ENCODE results near the gene CEP350.
"Not testable (repeated sequence)": the region's sequence is repeated elsewhere in the genome, so short reads cannot be mapped to it uniquely, and the experiment has no call there.

Gene CEP350

DNA sequence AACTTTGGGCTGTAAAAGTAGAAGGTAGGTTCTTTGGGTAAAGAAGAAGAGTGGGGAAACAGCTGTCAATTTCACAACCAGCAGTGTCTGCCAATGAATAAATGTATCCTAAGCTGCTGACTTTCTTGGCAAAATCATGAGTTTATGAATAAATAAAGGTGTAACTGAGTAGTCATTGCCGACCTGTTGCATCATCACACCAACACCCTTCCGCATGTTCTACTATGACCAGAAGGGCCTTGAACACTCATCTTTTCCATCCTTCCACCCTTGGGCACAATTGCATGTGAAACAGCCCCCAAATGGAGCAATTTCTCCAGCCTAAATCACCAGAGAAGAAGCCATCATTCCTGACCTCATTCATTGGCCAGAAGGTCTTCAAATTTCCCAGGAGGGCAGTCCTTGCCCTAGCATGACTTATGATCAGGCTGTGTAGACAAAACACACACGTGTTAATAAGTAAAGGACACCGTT, 168.9 kb downstream of the CEP350 start:
- DNase-seq, result no peak

DNA sequence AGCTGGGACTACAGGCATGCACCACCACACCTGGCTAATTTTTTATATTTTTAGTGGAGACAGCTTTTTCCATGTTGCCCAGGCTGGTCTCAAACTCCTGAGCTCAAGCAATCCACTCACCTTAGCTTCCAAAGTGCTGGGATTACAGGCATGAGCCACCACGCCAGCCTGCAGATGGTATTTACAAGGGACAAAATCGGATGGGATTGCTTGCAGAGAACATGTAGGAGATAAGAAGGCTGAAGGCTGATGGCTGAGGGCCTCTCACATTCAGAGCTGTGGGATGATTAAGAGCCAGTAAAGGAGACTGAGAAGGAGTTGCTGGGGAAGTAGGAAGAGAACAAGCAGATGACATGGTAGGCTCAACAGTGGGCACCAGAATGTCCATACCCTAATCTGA, 176.0 kb downstream of the CEP350 start:
- DNase-seq, result no peak

DNA sequence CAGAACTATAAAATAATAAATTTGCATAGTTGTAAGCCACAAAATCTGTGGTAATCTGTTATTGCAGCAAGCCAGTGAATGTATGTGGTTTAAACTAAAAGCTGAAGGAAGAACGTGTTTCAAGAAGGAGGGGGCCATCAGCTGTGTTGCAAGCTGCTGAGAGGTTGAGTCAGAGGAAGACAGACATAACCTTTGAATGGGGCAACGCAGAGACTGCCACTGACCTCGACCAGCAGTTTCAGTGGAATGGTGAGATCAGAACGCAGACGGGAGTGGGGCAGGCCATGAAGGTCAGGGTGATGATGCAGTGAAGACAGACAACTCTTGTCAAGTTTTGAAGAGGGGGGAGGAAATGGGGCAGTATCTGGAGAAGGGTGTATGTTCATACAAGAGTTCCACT, 176.9 kb downstream of the CEP350 start:
- peak; percentile 72 for DNase-seq

DNA sequence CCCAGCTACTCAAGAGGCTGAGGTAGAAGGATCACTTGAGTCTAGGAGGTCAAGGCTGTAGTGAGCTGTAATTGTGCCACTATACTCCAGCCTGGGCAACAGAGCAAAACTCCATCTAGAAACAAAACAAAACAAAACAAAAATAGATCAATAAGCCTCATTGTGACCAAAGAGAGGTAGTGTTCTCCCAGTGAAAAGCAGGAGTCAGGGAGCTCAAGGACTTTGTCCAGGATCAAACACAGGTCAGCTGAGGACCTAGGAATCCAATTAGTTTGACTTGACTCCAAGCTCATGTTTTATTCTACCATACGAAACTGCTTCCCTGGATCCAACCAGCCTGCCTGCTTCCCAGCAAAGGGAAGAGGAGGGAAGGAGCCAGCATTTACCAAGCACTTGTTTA, 178.6 kb downstream of the CEP350 start:
- DNase-seq, result no peak

DNA sequence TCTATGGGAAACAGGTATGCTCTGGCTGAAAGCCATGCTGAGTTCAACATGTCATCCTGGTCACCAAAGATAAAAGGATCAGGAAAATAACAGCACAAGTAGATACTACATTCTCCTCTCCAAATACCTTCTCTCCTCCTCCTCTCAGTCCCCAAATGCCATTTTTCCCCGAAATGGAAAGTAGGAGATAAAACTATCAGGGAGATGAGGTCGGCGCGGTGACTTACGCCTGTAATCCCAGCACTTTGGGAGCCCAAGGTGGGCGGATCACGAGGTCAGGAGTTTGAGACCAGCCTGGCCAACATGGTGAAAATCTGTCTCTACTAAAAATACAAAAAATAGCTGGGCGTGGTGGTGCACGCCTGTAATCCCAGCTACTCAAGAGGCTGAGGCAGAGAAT, 179.1 kb downstream of the CEP350 start:
- not testable (repeated sequence) for DNase-seq

DNA sequence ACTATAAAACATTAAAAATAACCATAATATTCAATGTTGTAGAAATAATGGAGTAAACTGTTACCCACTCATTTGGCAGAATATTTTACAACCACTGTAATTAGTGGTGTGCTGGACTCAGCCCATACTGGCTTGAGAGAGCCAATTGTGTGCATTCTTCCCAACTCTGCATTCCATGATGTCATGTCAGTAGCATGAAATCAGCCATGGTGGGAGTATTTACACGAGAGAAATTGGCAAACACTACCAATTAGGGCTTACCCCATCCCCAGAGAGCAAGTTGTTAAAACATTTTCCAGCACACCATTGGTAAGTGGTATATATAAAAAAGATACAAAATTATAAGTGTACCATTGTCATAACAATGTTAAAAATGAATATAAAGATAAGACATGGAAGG, 180.9 kb downstream of the CEP350 start:
- DNase-seq, result no peak

DNA sequence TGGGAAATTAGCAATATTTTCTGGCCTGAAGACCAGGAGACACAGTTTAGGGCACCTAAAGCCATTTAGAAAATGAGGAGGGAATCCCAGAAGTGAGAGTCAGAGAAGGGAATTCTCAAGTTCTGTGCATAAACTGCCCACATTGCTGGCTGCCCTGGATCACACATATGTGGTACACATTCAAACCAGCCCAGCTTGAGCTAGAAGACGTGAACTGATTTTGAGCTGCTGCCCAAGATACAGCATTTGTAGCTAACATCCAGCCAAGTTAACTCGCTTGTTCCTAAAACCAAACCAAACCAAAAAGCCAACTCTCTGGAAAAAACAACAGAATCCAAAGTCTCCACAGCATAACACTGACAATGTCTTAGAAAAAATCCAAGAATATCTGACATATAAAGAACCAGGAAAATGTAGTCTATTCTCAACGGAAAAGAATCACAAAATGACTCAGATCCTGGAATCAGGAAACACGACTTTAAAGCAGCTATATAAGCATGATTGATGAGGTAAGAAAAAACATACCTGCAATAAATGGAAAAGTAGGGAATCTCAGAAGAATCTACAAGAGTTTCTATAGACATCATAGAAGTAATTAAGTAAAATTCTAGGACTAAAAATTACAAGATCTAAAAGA, 181.8 kb downstream of the CEP350 start:
- DNase-seq, result no peak

DNA sequence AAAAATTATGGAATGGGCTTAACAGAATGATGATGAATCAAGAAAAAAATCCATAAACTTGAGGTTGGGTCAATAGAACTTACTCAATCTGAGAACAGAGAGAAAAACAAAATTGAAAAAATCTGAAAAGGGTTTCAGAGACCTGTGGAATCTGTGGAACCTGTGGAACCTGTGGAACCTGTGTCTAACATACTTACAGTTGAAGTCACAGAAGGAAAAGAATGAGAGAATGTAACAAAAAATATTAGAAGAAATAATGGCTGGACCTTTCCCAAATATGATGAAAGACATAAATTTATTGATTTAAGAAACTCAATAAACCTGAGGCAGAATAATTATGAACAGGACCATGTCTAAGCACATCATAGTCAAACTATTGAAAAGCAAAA, 182.4 kb downstream of the CEP350 start:
- DNase-seq, result no peak

DNA sequence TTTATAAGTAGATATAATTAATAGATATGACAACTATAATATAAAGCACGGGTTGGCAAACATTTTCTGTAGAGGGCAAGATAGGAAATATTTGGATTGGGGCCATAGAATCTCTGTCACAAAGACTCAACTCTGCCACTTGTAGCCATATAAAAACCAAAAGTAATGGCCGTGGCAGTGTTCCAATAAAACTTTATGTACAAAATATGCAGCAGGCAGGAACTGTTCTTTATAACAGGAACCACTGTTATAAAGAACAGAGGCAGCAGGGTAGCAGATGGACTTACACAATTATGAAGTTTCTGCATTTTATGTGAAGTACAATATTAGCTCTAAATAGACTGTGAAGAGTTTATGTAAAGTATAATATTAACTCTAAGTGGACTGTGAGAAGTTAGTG, 183.2 kb downstream of the CEP350 start:
- DNase-seq, result no peak

DNA sequence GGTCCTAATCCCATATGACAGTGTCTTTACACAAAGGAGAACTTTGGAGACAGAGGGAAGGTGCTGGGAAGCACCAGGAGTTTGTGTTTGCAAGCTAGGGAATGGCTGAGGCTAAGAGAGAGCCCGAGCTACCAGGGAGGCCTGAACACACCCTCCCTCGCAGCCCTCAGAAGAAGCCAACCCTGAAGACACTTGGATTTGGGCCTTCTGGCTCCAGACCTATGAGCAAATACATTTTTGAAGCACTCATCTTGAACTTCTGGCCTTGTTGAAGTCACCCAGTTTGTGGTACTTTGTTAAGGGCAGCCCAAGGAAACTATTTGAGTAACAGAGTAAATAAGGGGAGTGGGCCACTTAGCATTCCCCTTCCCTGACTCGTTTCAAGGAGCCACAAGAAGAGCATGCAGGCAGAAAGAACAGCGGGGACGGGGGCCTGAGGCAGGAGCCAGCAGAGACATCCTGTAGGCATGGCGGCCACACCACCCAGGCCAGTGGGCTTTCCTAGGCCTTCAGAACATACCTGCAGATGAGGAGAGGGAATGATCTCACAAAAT, 186.8 kb downstream of the CEP350 start:
- no peak for DNase-seq

DNA sequence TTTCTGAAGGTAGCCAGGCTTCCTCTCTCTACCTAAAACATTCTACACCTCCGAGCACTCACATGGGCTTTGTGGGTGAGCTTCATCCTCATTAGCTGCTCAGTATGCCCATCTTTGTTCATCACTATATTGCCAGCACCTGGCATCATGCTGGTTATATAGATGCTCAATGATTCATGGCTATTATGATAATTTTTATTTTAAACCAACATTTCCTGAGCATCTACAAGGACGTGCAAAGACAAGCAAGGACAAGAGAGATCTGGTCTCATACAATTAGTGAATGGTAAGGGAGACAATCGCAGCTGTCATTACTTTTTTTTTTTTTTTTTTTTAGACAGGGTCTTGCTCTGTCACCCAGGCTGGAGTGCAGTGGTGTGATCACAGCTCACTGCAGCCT, 188.7 kb downstream of the CEP350 start:
- no peak for DNase-seq

DNA sequence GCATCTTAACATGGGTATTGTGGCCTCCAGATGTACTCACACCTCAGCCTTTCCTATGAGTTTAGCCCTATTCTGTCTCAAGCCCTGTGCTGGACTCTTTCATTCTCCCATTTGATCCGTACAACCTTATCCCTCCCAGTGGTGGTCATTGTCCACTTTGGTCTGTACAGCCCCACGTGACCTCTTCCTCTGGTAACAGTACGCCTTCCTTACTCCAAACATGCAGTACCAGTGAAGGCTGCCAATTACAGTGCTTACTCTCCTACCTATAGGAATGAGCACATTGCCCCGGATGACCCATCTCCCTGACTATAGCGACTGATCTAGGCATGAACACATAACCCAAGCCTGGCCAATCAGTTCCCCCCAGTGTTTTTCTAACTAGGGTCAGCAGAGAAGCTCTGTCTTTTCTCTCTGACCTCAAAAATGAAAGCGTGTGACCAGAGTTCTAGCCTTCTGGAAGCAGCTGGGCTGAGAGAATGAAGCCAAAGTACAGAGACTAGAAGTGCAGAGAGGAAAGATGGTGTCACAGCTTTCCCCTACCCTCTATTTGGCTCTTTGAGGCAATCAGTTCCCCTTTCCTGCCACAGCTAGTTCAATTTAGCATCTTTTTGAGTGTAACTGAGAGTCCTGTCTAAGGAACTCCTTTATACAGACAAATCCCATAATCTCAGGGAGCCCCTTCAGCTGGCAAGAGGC, 190.2 kb downstream of the CEP350 start:
- no peak for DNase-seq

DNA sequence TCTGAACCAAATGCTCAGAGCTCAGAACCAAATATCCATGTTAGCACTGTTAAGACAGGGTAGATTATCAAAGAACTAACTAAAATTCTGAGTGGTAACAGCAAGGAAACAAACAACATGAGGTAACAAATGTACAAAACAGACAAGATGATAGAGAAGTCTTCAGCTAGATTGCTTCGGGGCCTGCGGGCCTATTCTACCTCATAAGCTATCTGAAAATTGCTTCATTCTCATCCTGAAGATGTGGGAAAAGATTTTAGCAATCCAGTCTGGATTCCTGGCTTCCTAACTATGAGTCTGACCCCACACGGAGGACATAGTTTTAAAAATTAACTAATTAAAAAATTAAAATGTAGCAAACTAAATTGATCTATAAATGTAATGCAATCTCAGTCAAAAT, 190.8 kb downstream of the CEP350 start:
- no peak for DNase-seq

DNA sequence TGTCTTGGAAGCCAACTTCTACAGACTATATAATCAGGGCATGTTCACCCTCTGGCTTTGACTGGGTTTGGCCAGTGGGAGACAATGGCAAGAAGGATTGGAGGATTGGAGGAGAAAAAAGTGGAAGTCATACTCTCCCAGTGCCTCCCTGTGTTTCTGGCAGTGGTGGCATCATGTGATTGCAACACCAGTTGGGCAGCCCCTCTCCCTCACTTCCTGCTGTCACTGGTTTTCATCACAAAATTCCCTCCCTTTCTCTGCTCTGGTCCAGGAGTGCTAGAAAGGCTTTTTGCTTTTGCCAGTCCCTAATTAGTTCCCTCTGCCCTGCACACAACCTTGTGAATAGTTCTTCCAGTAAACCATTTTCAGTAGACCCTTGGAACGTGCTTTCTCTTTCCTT, 196.4 kb downstream of the CEP350 start:
- DNase-seq, result no peak

DNA sequence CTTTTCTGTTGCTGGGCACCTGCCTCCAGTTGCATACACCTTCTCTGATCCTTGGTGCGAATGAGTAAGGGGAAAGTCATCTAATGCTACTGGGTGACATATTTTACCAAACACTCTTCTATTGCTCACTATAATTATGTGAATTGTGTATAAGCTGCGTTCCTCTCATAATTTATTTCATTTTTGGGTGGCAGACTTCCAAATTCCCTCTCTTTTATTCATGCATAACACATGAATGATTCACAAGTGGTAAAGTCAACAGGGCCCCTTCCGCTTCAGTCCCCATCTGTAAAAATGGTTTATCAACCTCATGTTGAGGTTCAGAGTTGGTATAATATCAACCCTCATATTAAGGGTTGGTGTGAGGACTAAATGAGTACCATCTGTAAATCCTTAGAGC, 196.9 kb downstream of the CEP350 start:
- no peak for DNase-seq

DNA sequence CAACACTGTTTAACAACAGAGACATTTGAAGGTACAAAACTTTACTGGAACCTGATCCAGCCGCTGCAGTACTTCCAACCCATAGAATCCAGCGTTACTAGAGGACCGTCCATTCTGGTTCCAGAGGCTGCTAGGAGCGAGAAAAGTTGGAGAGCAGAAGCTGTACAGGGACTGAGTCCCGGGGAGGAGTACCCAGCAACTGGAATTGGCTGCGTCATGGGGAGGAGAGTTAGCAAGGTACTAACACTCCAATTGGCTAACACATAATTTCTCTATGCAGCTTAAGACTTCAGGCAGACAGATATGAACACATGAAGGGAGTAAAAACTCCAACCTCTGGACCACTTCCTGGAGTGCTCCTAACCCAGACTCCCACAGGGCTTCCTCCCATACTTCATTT, 198.0 kb downstream of the CEP350 start:
- DNase-seq, result no peak

DNA sequence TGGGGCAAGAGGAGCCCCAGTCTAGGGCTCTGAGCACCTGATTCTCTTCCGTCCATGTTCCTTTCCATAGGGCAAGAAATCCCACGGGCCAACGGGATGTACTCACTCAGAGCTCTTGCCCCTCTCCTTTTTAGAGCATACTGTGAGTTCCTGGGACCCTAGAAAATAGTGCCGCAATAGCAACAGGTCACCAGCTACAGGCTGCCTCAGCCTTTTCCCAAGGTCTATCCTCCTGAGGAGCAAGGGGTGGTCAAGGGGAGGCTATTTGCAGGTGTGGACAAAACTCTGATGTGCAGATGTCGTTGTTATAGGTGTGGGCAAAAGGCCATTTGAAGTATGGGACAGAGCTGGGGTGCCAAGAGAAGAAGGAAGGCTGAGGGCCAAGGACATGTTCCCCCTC, 198.4 kb downstream of the CEP350 start:
- DNase-seq, result no peak

DNA sequence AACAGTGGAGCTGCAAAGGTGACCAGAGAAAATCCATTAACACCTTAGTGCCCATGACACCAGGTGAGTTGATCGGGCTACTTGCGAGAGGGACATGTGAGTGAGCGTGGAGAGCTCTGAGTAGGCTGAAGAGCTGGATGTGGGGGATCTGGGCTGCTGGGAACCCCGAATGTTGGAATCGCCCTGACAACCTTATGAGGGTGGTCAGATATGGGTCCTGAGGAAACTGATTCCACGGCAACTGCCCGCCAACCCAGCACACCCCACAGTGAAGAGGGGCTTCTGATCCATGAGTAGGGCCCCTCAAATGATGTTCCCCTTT, 199.4 kb downstream of the CEP350 start:
- no peak for DNase-seq

DNA sequence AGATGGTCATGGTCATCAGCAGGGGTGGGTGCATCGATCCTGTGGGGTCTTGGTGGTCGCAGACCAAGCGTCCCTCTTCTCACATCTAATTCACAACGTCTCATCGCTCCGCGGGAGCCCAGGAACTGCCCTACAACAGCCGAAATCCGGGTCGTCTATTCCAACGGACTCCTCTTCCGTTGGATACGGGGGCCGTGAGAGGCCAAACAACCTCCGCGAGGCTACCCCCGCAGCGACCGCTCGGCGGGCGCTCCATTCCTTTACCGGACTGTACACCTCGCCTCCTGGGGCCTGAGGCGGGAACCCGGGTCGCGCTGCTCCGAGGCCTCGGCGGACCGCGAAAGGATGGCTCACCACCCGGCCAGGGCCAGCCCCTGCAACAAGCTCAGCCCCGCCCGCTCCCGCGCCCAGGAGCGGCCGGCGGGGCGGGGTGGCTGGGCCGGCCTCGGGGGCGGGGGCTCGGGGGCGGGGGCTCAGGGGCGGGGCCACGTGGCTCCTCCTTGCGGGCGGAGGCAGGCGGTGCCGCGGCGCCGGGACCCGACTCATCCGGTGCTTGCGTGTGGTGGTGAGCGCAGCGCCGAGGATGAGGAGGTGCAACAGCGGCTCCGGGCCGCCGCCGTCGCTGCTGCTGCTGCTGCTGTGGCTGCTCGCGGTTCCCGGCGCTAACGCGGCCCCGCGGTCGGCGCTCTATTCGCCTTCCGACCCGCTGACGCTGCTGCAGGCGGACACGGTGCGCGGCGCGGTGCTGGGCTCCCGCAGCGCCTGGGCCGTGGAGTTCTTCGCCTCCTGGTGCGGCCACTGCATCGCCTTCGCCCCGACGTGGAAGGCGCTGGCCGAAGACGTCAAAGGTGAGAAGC, 199.9 kb downstream of the CEP350 start, which contains the start of gene QSOX1:
Gene QSOX1, plus strand, starts transcription at position 545 of the 857 bp plus-strand sequence. Its CDS starts 39 bp downstream, at position 584.
- peak; percentile 90 for DNase-seq

DNA sequence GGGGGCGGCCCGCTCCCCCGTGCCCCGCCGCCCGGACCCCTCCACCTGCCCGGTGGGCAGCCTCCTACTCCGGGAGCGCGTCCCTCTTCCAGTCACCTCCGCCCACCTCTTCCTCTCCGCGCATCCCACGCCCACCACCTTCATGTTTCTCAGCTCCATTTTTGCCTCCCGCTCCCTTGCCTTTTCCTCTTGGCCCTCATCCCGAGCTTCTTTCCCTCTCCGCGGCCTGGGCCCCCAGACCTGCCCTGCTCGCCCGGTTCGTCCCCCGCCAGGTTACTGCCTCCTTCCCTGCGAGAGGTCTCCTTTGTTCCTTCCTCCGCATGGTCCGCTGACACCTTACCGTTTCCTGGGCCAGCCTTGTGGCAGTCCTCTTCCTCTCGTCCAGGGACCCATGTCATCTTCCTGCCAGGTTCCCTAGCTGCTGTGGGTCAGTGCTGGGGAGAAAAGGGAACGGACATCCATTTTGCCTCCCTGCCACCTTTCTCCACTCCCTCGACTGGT, 200.6 kb downstream of the CEP350 start:
- DNase-seq, result no peak

DNA sequence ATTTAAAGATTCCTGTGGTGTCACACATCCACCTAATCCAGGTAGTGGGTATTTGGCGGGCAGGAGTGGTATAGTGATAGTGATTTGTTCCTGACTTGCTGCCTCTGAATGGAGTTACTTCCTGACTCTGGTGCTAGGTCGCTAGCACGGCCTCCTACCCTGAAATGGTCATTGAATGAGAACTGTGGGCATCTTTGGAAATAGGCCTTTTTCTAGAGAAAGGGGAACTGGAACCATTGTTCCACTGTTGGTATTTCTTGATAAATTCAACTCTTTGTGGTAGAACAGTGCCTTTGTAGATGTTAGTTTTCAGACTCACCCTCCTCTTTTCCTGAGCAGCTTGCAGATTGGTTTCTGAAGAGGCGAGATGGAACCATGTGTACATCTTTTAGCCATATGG, 201.6 kb downstream of the CEP350 start:
- peak; percentile 58 for DNase-seq

DNA sequence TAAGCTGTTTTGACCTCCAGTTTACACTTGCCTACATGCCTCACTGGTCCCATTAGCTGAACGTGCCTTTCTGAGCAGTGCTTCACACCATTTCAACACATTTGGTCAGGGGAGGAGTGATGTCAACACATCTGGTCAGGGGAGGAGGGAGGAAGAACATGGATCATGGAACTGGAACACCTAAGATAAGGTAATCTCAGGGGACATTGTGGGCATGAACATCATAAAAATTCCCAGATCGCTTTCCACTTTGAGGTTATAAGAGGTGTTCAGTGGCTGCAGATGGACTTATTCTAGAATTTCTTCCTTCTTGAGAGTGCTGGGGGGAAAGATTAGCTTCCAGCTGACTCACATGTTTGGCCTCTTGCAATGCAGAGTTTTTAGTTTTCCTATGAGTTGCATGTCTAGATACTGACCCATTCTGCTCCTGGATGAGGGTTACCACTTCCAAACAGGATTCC, 202.1 kb downstream of the CEP350 start:
- DNase-seq, result no peak

DNA sequence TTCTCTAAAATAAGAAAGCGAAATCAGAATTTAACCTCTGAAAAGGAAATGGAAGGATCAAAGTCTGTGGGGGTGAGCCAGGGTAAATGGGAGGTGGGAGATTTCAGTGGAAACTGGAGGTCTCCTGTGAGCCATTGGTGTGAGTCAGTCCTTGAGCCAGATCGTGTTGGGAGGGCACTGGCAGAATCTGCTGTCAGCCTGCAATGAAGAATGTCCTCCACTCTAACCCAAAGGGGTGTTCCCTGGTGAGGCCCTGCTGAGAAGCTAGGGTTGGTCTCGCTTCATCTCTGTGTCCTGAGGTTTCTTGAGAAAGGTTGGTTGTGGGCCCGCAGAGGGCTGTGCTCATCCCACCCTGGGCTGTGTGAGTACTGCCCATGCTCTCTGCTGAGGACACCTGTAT, 202.5 kb downstream of the CEP350 start:
- no peak for DNase-seq

All from hematopoietic multipotent progenitor cell treated with erythropoietin and hydrocortisone succinate and interleukin-3 and kit ligand, for 6 days (in vitro differentiated cells).